ENCODE data around the gene OPCML.

OPCML gene

GRCh38 chr11:133302056-133302455, 230.2 kb downstream of the OPCML start:
- no peak for DNase-seq (ENCODE audit: low read depth, low spot score)

GRCh38 chr11:133300666-133301065, 231.6 kb downstream of the OPCML start:
- DNase-seq (ENCODE audit: low read depth, low spot score): no peak

- no peak for DNase-seq (ENCODE audit: low read depth, low spot score)
These were observed 240.5 kb downstream of the OPCML start for GRCh38 chr11:133291780-133292179.

DNA sequence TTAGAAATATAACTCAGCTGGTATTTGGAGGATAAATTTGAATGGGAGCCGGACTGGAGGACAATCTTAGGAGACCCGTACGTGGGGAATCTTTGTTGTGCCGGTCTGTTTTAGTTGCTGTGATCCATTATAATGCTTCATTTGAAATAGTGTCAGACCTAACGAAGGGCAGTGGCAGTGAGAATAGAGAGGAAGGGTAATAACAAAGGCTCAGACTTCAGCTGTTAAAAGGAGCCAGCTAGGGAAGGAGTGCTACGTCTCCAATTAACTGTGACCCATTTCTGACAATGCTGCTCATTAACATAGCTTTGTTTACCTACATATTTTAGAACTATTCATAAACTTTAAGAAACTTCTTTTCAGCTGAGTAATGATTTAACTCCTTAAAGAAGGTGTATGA, 246.9 kb downstream of the OPCML start:
- no peak for DNase-seq (ENCODE audit: low read depth, low spot score)

- DNase-seq (ENCODE audit: low read depth, low spot score): no peak
These were observed 248.1 kb downstream of the OPCML start for GRCh38 chr11:133284156-133284555.

- DNase-seq (ENCODE audit: low read depth, low spot score): no peak
These were observed 254.4 kb downstream of the OPCML start for GRCh38 chr11:133277886-133278285.

GRCh38 chr11:133271871-133272776, 260.2 kb downstream of the OPCML start:
- no peak for DNase-seq (ENCODE audit: low read depth, low spot score)

DNA sequence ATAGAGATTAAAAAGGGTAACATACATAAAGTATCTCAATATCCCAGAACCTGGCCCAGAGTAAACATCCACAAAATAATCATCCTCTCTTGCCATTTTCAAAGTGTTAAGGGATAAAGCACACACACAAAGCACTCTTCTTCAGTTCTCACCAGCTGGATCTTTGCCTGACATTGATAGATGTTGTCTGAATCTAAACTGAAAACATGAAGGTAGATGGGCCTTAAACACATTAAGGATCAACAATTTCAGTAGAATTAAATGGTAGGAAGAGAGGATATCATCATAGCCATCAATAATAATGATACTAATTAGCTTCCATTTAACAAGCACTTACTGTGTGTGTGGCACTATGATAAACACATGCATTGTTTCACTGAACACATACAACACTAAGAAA, 261.1 kb downstream of the OPCML start:
- DNase-seq (ENCODE audit: low read depth, low spot score): no peak

DNA sequence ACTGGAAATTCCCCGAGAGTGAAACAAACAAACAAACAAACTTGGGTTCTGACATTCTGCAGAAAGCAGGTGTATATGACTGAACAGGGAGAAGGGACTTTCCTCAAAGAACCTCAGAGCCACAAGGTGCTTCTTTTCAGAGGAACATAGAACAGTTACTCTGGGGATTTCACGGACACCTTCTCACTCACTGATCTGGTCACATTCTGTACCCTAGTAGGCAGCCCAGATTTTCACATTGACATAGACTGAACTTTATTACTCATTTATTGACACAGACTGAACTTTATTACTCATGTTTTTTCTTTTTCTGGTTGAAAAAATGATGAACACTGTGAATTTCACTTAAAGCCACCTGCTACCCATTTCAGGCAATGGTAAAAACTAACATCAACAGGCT, 263.0 kb downstream of the OPCML start:
- no peak for DNase-seq (ENCODE audit: low read depth, low spot score)

DNA sequence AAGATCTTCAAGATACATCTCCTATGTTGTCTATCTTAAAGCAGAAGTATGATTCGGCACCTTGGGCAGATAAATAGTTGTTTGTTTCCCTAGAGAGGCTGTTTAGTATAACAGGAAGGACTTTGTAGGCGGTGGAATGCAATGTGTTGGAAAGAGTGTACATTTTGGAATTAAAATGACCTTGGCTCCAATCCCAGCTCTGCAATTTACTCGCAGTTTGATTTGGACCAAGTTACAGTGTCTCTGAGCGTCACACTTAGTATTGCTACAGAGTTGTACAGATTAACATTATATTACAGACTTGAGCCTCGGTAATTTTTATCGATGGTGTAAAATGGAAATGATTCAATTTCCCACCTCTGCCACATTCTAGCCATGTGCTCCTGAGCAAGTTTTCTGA, 265.3 kb downstream of the OPCML start:
- no peak for DNase-seq (ENCODE audit: low read depth, low spot score)

DNA sequence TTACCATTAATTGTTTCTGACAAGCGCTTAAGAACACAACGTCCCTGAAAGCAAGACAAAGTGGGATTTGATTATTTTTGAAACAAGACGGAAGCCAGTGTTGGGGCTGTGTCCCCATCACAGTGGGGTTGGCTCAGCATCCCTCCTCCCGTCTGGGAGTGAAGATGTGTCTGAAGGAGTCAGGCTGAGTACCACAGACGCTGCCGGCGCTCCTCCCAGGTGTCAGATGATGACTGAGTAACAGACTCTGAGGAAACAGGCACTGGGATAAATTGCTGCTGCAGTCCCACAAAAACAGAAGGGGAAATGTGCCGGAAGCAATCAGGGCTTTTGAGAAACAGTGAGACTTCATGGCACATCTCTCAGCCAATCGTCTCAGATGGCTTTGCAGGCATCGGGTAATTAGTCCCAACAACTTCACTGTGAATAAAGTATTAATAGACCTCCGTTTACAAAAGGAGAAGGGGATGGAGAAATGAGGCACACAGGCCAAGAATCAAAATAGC, 266.7 kb downstream of the OPCML start:
- DNase-seq (ENCODE audit: low read depth, low spot score): no peak

- no peak for DNase-seq (ENCODE audit: low read depth, low spot score)
These were observed 269.0 kb downstream of the OPCML start for GRCh38 chr11:133263332-133263731.

- DNase-seq (ENCODE audit: low read depth, low spot score): no peak
These were observed 273.6 kb downstream of the OPCML start for GRCh38 chr11:133258751-133259150.

DNA sequence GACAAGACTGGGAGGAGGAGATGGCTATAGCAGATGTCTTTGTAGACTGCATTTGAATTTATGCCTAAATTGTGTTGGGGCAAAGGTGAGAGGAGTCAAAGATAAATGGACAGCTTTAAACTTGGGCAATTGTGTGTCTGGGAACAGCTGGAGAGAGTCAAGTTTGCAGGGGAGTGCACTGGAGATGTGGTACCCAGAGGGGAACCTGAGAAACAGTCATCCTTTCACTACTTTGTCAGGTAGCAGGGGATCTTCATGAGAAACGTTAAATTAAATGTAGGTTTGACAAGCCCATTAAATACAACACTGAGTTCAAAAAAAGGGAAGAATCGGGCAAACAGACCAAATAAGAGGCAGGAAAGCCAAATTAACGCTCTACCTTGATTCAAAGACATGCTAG, 277.7 kb downstream of the OPCML start:
- no peak for DNase-seq (ENCODE audit: low read depth, low spot score)

- no peak for DNase-seq (ENCODE audit: low read depth, low spot score)
These were observed 278.7 kb downstream of the OPCML start for GRCh38 chr11:133253570-133253969.

GRCh38 chr11:133251841-133252240, 280.5 kb downstream of the OPCML start:
- no peak for DNase-seq (ENCODE audit: low read depth, low spot score)

DNA sequence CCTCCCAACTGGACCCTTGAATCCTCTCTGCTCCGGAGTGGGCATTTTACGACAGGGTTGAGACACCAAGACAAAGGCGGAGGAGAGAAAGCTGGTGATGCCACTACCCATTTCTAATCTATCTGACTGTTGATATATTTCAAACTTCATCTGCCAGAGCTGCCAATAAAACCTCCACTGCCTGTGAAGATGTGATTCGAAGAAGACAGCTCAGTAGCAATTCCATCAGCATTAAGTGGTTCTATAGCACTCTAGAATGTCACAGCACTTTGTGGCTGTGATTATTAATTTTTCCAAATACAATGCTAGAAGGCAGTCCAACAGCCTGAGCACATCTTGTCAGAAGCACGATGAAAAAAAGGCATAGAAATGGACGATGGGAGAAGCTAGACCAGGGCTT, 282.8 kb downstream of the OPCML start:
- DNase-seq (ENCODE audit: low read depth, low spot score): no peak

DNA sequence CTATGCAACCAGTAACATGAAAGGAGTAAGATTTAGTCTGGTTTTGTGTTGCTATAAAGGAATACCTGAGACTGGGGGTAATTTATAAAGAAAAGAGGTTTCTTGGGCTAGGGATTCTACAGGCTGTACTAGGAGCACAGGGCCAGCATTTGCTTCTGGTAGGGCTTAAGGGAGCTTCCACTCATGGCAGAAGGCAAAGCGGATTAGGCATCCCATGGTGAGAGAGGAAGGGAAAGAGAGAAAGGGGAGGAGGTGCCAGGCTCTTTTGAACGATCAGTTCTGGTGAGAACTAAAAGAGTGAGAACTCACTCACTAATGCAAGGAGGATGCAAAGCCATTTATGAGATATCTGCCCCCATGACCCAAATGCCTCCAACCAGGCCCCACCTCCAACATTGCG, 283.2 kb downstream of the OPCML start:
- no peak for DNase-seq (ENCODE audit: low read depth, low spot score)

GRCh38 chr11:133243832-133244231, 288.5 kb downstream of the OPCML start:
- DNase-seq (ENCODE audit: low read depth, low spot score): peak; percentile 38

DNA sequence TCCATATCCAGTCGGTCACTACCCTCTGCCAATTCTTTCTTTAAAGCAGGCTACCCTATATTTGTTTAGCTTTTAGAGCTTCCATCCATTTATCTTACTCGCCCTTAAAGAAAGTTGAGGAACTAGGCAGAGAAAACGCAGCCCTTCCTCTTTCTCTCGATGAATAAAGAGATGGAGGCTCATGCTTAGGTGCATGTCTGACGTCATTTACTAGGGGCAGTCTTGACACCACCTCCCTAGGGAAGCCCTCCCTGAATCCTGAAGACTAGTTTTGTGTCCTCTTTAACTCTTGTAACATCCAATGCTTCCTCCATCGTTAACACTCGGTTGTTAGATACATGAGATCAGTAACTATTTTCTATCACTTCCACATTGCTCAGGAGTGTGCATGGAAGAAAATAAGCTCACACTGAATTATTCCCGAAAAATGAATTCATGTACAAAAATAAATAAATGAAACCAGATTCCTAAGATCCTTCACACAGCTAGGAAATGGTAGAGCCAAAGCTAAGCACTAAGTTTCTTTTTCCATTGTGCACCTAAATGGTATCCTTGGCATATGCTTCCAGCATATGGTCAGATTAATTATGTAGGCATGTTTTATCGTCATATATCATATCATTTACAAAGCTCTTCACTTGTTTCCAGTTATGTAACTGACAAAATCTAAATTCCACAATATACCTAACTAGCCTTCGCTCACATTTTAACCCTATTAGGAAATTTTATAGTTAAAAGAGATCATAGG, 291.2 kb downstream of the OPCML start:
- DNase-seq (ENCODE audit: low read depth, low spot score): no peak

GRCh38 chr11:133239575-133239974, 292.7 kb downstream of the OPCML start:
- peak; percentile 30 for DNase-seq (ENCODE audit: low read depth, low spot score)

DNA sequence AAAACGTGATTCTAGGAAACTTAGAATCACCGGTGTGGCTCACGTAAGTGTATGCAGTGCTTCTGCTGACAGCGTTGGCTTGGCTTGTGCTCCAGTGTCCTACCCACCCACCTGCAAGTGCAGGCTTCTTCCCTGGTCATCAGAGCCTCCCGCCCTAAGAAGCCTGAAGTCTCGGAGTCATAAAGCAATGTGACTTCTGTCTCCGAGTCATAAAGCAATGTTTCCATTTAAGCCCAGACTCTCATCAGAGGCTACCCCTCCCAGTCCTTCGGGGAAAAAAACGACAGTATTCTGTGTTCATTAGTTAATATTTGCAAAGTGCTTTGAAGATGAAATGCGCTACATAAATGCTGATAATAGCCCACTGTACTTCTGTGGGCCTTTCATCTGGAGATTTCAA, 293.8 kb downstream of the OPCML start:
- DNase-seq (ENCODE audit: low read depth, low spot score): no peak

GRCh38 chr11:133238027-133238426, 294.3 kb downstream of the OPCML start:
- DNase-seq (ENCODE audit: low read depth, low spot score): no peak

All from iPS DF 19.7 (cell line).